Activated CD4-positive, CD25-positive, alpha-beta regulatory T cell treated with anti-CD3 and anti-CD28 coated beads, Interleukin-2, amount 50 U/mL, for 72 hours (primary cell): Measurements from ENCODE around the gene ISCA1.

Experiments
- DNase-seq: peaks from one replicate; pipeline ENCODE4 v3.0.0; 2021

The ISCA1 gene

DNA sequence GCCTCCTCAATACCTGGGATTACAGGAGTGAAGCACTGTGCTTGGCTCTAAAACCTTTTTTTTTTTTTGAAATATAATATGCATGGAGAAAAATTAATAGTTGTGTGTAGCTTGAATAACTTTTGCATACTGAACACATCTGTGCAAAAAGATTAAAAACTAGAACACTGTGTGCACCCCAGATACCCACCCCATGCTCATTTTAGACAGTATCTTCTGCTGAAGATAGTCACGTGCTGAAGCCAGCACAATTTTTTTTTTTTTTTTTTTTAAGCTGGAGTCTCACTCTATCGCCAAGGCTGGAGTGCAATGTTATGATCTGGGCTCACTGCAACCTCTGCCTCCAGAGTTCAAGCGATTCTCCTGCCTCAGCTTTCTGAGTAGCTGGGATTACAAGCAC, 62.7 kb downstream of the ISCA1 start:
- no peak for DNase-seq

DNA sequence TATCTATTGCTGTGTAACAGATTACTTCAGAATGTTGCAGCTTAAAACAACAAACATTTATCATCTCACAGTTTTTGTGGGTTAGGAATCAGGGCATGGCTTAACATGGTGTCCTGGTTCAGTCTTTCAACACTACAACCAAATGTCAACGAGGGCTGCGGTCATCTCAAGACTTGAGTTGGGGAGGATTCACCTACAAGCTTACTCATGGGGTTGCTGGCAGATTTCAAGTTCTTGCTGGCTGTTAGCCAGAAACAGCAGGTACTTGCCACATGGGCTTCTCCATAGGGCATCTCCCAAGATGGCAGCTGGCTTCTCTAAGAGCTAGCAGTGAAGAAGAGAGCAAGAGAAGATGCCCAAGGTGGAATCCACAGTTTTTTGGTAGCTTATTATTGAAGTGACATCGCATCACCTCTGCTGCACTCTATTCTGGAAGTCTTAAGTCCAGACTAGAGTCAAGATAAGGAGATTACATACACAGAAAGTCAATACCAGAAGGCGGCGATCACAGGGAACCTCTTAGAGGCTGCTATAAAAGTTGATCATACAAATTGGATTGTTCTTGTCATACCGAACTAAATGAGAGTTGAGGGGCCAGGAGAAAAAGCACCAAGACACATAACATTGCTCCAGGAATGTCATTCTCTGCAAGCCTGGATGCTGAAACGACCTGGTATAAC, 65.1 kb downstream of the ISCA1 start:
- DNase-seq = no peak
